Left lobe of liver (tissue), 2 donors: ENCODE data around the gene TMPRSS7. TPM values are rescaled to one million over a fixed set of nuclear protein-coding genes. Genes with fewer than 3 reads are reported as not detected.

Experiments used
- ATAC-seq: fragments of 200-7000 bp; cut with Tn5 transposase; one replicate; pipeline ENCODE4 v1.9.1; 2020; ENCODE audit warnings: mild to moderate bottlenecking, moderate library complexity
- DNase-seq: peaks from one replicate; pipeline ENCODE4 v3.0.0-alpha.2; 2020; ENCODE audit warnings: low spot score
- total RNA-seq: library from RNA; stranded (reverse); gene quantifications from one replicate; pipeline ENCODE4 v1.2.1, GENCODE V29; 2021
- donor health status: DM: no; HTN: no; CAD: no; lungs with moderate emphysema.
- donor health status: DM: no; HTN: yes; CAD: no.

Gene TMPRSS7
- total RNA-seq, 1 donor from 2014 or later, result not detected

DNA sequence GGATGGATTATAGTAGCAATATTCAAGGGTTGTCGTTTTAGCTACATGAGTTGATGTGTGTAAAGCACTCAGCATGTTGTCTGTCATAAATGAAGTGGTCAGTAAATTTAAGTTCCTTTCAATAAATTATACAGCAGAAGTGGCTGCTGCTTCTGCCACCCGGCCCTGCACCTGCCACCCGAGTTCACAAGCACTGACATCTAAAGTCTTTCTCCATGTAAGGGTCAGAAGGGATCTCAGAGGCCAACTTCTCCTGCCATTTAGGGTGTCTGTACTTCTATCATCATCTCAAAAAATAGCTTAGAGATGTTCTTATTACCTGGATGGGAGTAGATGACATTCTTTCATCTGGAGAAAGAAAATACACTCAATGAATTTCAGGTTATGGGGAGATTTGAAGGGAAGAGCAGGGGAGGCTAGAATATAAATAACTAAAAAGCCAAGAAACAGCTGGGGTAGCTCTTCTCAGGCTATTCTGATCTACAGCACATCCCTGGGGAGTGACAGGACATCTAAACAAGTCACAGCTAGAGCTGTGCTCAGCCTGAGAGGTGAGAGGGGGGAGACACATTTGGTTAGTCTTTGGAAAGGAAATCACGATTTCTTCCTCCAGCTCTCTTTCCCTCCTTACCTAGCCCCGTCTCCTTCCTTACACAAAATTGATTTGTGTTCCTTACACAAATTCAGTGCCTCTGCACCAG lies 90.5 kb downstream of the TMPRSS7 start:
- ATAC-seq (no peak), DNase-seq (no peak)

DNA sequence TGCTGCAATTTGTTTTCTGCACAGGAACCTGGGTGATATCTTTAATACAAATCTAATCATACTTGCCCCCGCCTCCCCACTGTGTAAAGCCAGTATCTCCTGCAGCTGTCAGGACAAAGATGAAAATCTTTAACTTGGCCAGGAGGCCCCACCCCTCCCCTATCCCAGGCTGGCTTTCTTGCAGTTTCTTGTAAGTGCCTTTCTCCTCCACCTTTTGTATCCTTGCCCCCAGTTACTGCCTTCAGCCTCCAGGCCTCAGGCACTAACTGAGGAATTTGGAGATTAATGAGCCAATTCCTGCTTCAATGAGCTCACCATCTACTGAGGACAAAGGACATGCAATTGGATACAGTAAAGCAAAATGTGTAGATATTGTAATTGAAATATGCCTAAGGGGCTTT lies 92.0 kb downstream of the TMPRSS7 start:
- DNase-seq, result no peak
- no peak for ATAC-seq

DNA sequence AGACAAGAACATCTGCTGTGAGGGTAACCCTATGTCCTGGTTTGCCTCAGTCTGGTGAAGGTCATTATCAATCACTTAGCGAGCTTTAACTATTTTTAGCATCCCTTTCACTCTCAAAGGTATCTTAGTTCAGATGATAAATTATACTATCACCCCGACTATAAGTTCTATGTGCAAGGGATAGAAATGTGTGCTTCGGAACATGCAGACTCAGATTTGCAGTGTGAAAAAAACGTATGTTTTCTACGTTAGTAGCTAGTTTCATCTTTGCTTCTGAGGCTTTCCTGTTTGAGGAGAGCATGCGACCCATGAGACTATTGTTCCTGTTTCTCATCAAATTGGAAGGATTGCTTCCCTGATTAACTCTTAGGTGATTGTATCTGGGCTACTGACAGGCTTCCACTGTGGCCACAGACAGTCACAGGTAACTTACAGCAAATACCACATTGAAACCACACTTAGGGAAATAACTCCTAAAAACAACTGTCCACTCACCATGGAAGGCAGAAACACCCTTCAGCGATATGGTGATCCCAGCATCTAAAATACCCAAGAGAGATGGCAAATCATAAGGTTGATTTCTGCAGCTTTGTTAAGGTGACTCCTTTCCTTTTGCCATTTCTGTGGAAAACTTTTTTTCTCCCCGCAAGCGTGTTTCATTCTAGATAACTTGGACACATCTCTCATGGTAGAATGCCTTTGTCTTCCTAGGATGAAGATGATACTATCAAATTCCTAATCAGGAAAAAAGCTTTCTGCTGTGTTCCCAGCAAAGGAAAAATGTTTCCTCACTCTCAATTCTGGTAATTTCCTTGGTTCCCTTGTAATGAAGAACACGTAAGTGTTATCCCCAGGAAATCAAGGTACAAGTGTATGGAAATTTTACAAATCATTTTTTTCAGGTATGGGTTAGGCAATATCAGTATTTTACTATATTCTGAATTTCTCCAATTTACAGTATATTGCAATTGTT lies 93.3 kb downstream of the TMPRSS7 start:
- ATAC-seq, result no peak
- no peak for DNase-seq

GRCh38 chr3:112128843-112129727 lies 94.5 kb downstream of the TMPRSS7 start:
- ATAC-seq, result no peak
- DNase-seq, result no peak

DNA sequence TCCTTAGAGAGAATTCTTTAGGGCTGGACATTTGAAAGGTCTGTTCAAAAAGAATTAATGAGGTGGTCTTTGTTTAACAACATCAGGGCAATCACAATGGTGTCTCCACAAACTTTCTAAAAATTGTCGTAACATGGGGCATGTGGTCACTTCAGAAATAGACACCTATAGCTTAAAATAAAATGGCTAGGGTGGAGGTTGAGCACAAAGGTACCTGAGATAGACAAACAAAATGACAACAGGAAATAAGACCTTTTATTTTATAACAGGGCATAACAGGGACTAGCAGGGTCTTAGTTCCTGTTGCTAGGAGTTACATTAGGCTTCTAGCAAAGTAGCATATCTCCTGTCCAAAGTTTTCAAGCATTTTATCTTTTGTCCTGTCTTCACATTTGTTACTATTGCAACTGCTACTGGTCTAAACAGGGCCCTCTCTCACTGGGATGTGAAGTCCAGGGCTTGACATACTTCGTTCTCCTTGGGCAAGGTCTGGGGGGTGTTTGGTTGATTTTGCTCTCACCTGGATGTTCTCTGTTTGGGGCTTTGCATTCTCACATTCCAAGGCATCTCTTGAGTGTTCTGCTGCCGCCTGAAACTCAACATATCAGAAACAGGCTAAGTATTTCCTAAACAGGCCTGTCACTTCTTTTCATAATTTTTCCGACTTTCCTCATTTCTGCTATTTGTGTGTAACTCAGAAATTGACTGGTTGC lies 95.5 kb downstream of the TMPRSS7 start:
- DNase-seq (no peak), ATAC-seq (no peak)

- no peak for ATAC-seq
These were observed 96.1 kb downstream of the TMPRSS7 start for GRCh38 chr3:112130638-112130993.

More at GRCh38 chr3:112130638-112130993, 96.1 kb downstream of the TMPRSS7 start:
- no peak for DNase-seq

Other genes starting within 250 kb of the TMPRSS7 start
- gene PHLDB2, start 175.5 kb upstream of the TMPRSS7 start, total RNA-seq, result 34.2 TPM
- 26.6 TPM for gene ABHD10, start 55.7 kb upstream of the TMPRSS7 start, total RNA-seq
- not detected for gene TAGLN3, start 35.8 kb upstream of the TMPRSS7 start, total RNA-seq
- gene C3orf52, start 51.7 kb downstream of the TMPRSS7 start, total RNA-seq, result 0.28 TPM
- 0.18 TPM for gene GCSAM, start 98.5 kb downstream of the TMPRSS7 start, total RNA-seq